Measurements from ENCODE around the gene KLHDC10.

- TF ChIP-seq CTCF (IDR thresholded peaks at IDR 0.05) (no peak), POLR2A (IDR thresholded peaks at IDR 0.05) (no peak)
Observed at GRCh38 chr7:130090745-130091532, 20.6 kb downstream of the KLHDC10 start.

All from prostate gland (tissue), 2 donors.